Measurements from ENCODE around the gene ATG101. TPM values are rescaled to one million over a fixed set of nuclear protein-coding genes. Genes with fewer than 3 reads are reported as not detected.

Gene ATG101
- total RNA-seq, 4 donors from 2014 or later, result 39.5 to 76.1 (median 56.5) TPM

DNA sequence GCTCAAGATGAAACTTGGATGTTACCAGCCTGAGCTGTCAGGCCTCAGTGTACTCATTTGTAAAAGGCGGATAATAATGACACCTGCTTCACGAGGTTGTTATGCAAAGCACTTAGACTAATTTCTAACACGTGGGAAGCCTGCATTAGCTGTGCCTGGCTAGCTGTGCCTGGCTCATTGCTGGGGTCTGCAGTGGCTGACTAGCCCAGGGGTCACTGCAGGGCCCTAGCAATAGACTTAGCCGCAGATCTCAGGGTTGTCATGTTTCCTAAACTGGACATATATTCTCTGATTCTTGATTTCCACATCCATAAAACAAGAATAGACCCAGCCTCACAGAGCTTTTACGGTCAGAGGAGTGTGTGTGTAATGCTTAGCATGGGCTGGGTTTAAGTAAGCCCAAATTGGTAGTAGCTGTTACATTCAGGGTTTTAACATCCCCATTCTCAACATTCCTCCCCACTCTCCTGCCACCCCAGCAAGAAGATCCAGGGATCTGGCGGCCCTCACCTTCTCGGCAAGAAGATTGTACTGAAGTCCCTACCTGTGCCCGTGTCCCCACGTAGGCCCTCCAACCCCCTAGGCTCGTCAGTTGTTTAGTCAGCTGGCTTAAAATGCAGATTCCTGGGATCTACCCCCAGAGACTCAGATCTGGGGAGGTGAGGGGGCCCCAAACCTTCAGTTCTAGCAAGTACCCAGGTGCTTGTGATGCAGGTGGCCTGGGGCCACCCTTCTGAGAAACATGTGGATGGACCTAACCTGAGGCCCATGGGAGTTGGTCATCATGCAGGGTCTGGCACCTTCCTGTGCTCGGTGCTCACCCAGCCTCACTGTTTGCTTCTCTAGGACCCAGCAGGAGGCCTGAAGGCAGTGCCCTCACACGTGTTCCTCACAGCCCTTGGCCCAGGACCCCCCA lies 9.9 kb upstream of the ATG101 start:
- no peaks in the 10 kb centered on the region for H3K9me3 ChIP-seq
- TF ChIP-seq, protein P1, sequence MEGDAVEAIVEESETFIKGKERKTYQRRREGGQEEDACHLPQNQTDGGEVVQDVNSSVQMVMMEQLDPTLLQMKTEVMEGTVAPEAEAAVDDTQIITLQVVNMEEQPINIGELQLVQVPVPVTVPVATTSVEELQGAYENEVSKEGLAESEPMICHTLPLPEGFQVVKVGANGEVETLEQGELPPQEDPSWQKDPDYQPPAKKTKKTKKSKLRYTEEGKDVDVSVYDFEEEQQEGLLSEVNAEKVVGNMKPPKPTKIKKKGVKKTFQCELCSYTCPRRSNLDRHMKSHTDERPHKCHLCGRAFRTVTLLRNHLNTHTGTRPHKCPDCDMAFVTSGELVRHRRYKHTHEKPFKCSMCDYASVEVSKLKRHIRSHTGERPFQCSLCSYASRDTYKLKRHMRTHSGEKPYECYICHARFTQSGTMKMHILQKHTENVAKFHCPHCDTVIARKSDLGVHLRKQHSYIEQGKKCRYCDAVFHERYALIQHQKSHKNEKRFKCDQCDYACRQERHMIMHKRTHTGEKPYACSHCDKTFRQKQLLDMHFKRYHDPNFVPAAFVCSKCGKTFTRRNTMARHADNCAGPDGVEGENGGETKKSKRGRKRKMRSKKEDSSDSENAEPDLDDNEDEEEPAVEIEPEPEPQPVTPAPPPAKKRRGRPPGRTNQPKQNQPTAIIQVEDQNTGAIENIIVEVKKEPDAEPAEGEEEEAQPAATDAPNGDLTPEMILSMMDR (IDR thresholded peaks at IDR 0.05), result no peak
- TF ChIP-seq EP300 (IDR thresholded peaks at IDR 0.05), result no peak
- TF ChIP-seq POLR2A (IDR thresholded peaks at IDR 0.05), result no peak
- TF ChIP-seq POLR2AphosphoS5 (IDR thresholded peaks at IDR 0.05), result no peak
- peaks cover 27% of the 10 kb centered on the region for H3K4me1 ChIP-seq
- no peak for DNase-seq (ENCODE audit: low spot score in 2 of 2)
- peaks cover 37% of the 10 kb centered on the region for H3K36me3 ChIP-seq
- H3K4me3 ChIP-seq, result no peak overlapping the region
- H3K27me3 ChIP-seq, result no peaks in the 10 kb centered on the region
- 85% methylated on average over 11 of the region's 12 CpGs for WGBS
- peak overlapping the region; percentile 44 for H3K27ac ChIP-seq

DNA sequence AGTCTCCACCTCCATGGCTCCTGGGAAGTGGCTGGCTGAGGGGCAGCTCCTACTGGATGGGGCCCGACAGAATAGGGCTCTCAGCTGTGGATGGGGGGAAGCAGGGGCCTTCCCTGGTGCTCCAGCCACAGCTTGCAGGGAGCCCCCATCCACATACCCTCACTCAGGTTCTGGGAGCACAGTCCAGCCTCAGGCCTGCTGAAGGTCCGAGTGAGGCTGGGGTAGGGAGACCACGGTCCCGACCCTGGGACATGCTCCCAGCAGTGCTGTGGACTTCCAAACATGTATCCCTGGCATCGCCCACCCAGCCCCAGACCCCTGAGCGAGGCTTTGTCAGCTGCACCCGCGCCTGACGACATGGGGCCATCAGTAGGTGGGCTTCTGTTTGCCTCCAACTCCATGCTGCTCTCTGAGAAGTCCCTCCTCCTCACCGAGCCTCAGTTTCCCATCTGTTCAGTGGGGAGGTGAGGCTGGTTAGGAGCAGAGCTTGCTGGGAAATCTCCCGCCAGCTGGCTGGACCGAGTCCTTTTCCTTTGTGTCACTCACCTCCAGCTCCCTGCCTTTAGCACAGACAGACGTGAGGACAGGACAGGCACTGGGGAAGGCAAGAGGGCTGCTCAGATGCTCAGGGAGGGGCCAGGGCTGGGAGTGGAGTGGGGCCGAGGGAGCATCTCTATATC lies 9.1 kb upstream of the ATG101 start:
- Histone ChIP-seq H3K4me3 (no peak overlapping the region), H3K27me3 (no peaks in the 10 kb centered on the region), H3K36me3 (peaks cover 30% of the 10 kb centered on the region), H3K27ac (peak overlapping the region; percentile 44), H3K4me1 (peaks cover 21% of the 10 kb centered on the region), H3K9me3 (no peaks in the 10 kb centered on the region)
- TF ChIP-seq EP300 (IDR thresholded peaks at IDR 0.05), result no peak
- no peak for TF ChIP-seq POLR2A (IDR thresholded peaks at IDR 0.05)
- TF ChIP-seq, protein P1 (IDR thresholded peaks at IDR 0.05), result no peak
- no peak for TF ChIP-seq POLR2AphosphoS5 (IDR thresholded peaks at IDR 0.05)
- 87% methylated on average over 13 of the region's 14 CpGs for WGBS
- DNase-seq (ENCODE audit: low spot score in 2 of 2), result peak in 1 of 2 donors; percentile 70

DNA sequence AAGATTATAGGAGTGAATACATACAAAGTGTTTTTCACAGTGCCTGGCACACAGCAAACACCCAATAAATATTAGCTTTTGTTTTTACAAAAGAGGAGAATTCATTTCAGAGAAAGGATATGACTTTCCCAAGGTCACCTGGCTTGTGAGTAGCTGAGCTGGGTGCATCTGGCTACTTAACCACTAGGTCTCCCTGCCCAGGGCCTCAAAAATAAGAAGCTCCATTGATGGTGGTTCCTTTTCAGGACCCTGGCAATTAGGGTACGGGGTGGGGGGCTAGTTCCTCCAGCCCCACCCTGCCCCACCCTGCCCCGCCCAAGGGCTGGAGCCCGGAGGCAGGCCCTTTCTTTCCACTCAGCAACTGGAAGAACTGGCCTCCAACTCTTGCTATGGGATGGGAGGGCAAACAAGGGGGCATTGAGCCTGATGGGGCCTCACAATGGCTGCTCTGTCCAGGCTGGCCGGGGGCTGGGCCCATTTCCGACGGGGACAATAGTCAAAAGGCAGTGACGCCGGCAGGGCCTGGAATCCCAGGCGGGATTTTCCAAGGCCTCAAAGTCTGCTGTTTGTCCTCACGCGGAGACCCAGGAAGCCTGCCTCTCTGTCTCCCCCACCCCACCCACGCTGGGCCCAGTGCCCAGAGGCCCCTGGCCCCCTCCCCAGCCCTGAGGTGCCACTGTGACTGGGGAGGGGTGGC lies 8.2 kb upstream of the ATG101 start:
- peaks cover 21% of the 10 kb centered on the region for H3K4me1 ChIP-seq
- H3K4me3 ChIP-seq, result no peak overlapping the region
- DNase-seq (ENCODE audit: low spot score in 2 of 2), result peak in 1 of 2 donors; percentile 63
- WGBS, result 64% methylated on average over 3 of the region's 12 CpGs
- peak overlapping the region; percentile 64 for H3K27ac ChIP-seq
- H3K36me3 ChIP-seq, result peaks cover 22% of the 10 kb centered on the region
- H3K9me3 ChIP-seq, result no peaks in the 10 kb centered on the region
- TF ChIP-seq EP300 (IDR thresholded peaks at IDR 0.05), result no peak
- TF ChIP-seq POLR2AphosphoS5 (IDR thresholded peaks at IDR 0.05), result no peak
- TF ChIP-seq POLR2A (IDR thresholded peaks at IDR 0.05), result no peak
- TF ChIP-seq, protein P1 (IDR thresholded peaks at IDR 0.05), result no peak
- no peaks in the 10 kb centered on the region for H3K27me3 ChIP-seq

DNA sequence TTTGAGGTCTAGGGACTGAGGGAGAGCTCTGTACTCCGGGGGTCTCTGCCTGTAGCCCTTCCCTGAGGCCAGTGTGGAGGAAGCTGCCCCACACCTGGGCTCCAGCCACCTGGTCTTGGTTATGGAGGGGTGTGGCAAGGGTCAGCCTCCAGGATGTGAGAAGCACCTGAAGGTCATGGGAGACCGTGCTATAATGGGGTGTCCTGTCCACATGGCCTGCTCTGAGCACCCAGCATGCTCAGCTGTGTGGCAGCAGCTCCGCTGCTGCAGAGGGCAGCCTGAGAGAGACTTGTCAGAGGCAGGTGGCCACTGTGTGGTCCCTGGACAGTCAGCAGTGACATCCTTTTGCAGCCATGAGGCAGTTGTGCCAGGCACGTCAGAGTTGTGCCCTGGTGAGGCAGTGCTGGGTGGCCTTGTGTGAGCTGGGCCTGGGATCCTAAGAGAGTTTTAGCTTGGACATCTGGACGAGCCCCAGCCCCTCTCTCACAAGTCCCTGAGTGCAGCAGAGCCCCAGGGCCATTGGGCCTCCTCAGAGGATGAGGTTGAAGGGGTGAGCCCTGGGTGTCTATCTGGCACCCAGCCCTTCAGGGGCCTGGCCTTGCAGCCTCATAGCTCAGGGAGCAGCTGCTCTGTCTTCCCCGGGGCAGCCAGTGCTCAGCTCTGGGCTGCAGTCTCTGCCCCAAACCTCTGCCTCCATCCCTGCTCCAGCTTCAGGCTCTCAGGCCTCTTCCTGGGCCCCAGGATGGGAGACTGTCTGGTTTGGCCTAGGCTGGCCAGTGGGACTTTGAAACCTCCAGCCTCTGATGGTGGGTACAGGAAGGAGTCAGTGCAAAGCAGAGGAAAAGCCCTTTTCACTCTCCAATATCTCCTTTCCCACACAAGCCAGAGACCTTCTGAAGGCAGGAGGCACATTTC lies 7.4 kb upstream of the ATG101 start:
- DNase-seq (ENCODE audit: low spot score in 2 of 2), result peak in 1 of 2 donors; percentile 62
- H3K4me3 ChIP-seq, result no peak overlapping the region
- WGBS, result no CpG with 5 or more reads among the region's 6 CpGs
- H3K36me3 ChIP-seq, result peaks cover 14% of the 10 kb centered on the region
- TF ChIP-seq POLR2A (IDR thresholded peaks at IDR 0.05), result no peak
- TF ChIP-seq, protein P1 (IDR thresholded peaks at IDR 0.05), result no peak
- no peak for TF ChIP-seq POLR2AphosphoS5 (IDR thresholded peaks at IDR 0.05)
- TF ChIP-seq EP300 (IDR thresholded peaks at IDR 0.05), result no peak
- H3K27me3 ChIP-seq, result no peaks in the 10 kb centered on the region
- peaks cover 21% of the 10 kb centered on the region for H3K4me1 ChIP-seq
- H3K27ac ChIP-seq, result peak overlapping the region; percentile 64
- H3K9me3 ChIP-seq, result no peaks in the 10 kb centered on the region

All from suprapubic skin (tissue), 4 donors.